Measurements from ENCODE around the gene CHAF1A.
A peak's percentile ranks its signal among the peaks of the same experiment; 100 is the strongest.

CHAF1A gene

GRCh38 chr19:4406626-4407025 is 4.2 kb downstream of the CHAF1A start:
- DNase-seq: no peak

GRCh38 chr19:4409123-4409933 is 6.9 kb downstream of the CHAF1A start:
- no peak for DNase-seq

- no peak for DNase-seq
These were observed 11.1 kb downstream of the CHAF1A start for GRCh38 chr19:4413588-4413987.

- peak; percentile 20 for DNase-seq
These were observed 11.8 kb downstream of the CHAF1A start for GRCh38 chr19:4414144-4414799.

- DNase-seq: no peak
These were observed 12.4 kb downstream of the CHAF1A start for GRCh38 chr19:4414800-4415321.

- DNase-seq: no peak
These were observed 12.9 kb downstream of the CHAF1A start for GRCh38 chr19:4415352-4415751.

GRCh38 chr19:4416268-4416667 is 13.8 kb downstream of the CHAF1A start:
- DNase-seq: no peak

GRCh38 chr19:4423416-4424126 is 21.1 kb downstream of the CHAF1A start:
- peak; percentile 16 for DNase-seq

GRCh38 chr19:4425537-4425936 is 23.1 kb downstream of the CHAF1A start:
- no peak for DNase-seq

- no peak for DNase-seq
These were observed 26.0 kb downstream of the CHAF1A start for GRCh38 chr19:4428326-4428975.

GRCh38 chr19:4429256-4429655 is 26.8 kb downstream of the CHAF1A start:
- DNase-seq: peak; percentile 15

- DNase-seq: no peak
These were observed 27.3 kb downstream of the CHAF1A start for GRCh38 chr19:4429771-4430171.

- peak; percentile 97 for DNase-seq
These were observed 28.3 kb downstream of the CHAF1A start for GRCh38 chr19:4430760-4431159.

- peak; percentile 24 for DNase-seq
These were observed 28.9 kb downstream of the CHAF1A start for GRCh38 chr19:4431296-4431695.

GRCh38 chr19:4431808-4432674 is 29.6 kb downstream of the CHAF1A start:
- peak; percentile 89 for DNase-seq

GRCh38 chr19:4432918-4433506 is 30.6 kb downstream of the CHAF1A start:
- DNase-seq: no peak

- no peak for DNase-seq
These were observed 32.0 kb downstream of the CHAF1A start for GRCh38 chr19:4434391-4434790.

- DNase-seq: no peak
These were observed 33.8 kb downstream of the CHAF1A start for GRCh38 chr19:4436231-4436630.

GRCh38 chr19:4437103-4437502 is 34.7 kb downstream of the CHAF1A start:
- no peak for DNase-seq

- no peak for DNase-seq
These were observed 36.8 kb downstream of the CHAF1A start for GRCh38 chr19:4439243-4439642.

- DNase-seq: no peak
These were observed 39.8 kb downstream of the CHAF1A start for GRCh38 chr19:4441994-4442818.
